Fibroblast of lung (primary cell): Measurements from ENCODE around the gene PCDH18. TPM values are rescaled to one million over a fixed set of nuclear protein-coding genes. Genes with fewer than 3 reads are reported as not detected.
A peak's percentile ranks its signal among the peaks of the same experiment; 100 is the strongest.

Experiments
- DNase-seq, 2 donors: peaks; one replicate each; pipeline versions ENCODE4 v3.0.0 to v3.0.0-alpha.2; 2010; ENCODE audit warnings: low read depth in 2 of 2
- H2AFZ ChIP-seq: 2 replicates; pipeline ENCODE4 v1.5.1; 2012; ENCODE audit warnings: low read length, control low read depth, inconsistent platforms
- H3K27ac ChIP-seq: 2 replicates; pipeline ENCODE4 v1.5.1; 2011; ENCODE audit warnings: low read length, control low read depth; ENCODE audit not compliant: insufficient read depth
- H3K27me3 ChIP-seq: 2 replicates; pipeline ENCODE4 v1.5.1; 2011; ENCODE audit warnings: mild to moderate bottlenecking, low read length; ENCODE audit not compliant: control insufficient read depth, insufficient read depth
- H3K36me3 ChIP-seq: 2 replicates; pipeline ENCODE4 v1.5.1; 2011; ENCODE audit warnings: low read length; ENCODE audit not compliant: control insufficient read depth, insufficient read depth
- H3K4me1 ChIP-seq: 2 replicates; pipeline ENCODE4 v1.5.1; 2011; ENCODE audit warnings: low read length; ENCODE audit not compliant: control insufficient read depth, insufficient read depth; ENCODE audit errors: extremely low read depth
- H3K4me2 ChIP-seq: 2 replicates; pipeline ENCODE4 v1.5.1; 2011; ENCODE audit warnings: low read length, control low read depth; ENCODE audit not compliant: insufficient read depth; ENCODE audit errors: extremely low read depth
- H3K4me3 ChIP-seq, 4 experiments: fragments of 200-600 bp in 1 of 4; sonication (generic) in 1 of 4; replicated peaks in 1 of 4; 2 replicates each; pipeline ENCODE4 v1.5.1; 2011 to 2016; ENCODE audit warnings: low read length in 4 of 4, low read depth in 3 of 4, mild to moderate bottlenecking in 3 of 4, control low read depth in 2 of 4, inconsistent platforms in 1 of 4, mixed read lengths in 1 of 4; ENCODE audit not compliant: insufficient read depth in 1 of 4; ENCODE audit errors: control extremely low read depth in 1 of 4
- H3K79me2 ChIP-seq: 2 replicates; pipeline ENCODE4 v1.5.1; 2012; ENCODE audit warnings: mild to moderate bottlenecking, low read length, inconsistent platforms; ENCODE audit not compliant: control insufficient read depth, insufficient read depth
- H3K9ac ChIP-seq: 2 replicates; pipeline ENCODE4 v1.5.1; 2011; ENCODE audit warnings: mild to moderate bottlenecking, low read length, control low read depth; ENCODE audit not compliant: insufficient read depth
- H3K9me3 ChIP-seq: 2 replicates; pipeline ENCODE4 v1.5.1; 2012; ENCODE audit warnings: low read depth, low read length; ENCODE audit not compliant: control insufficient read depth, insufficient read depth
- H4K20me1 ChIP-seq: 2 replicates; pipeline ENCODE4 v1.5.1; 2011; ENCODE audit warnings: low read length; ENCODE audit not compliant: control insufficient read depth, insufficient read depth; ENCODE audit errors: extremely low read depth
- CTCF ChIP-seq, 2 donors: IDR thresholded peaks in 1 of 2; conservative IDR thresholded peaks in 1 of 2; 1 replicate in 1 of 2; 2 replicates in 1 of 2; pipeline ENCODE4 v1.5.1; 2011 to 2012; ENCODE audit warnings: low read length in 2 of 2, control low read depth in 1 of 2, inconsistent platforms in 1 of 2, low read depth in 1 of 2, mild to moderate bottlenecking in 1 of 2
- EZH2 ChIP-seq: IDR thresholded peaks from 2 replicates; pipeline ENCODE4 v1.5.1; 2012; ENCODE audit warnings: low read length, control low read depth, mild to moderate bottlenecking; ENCODE audit errors: missing control alignments
- polyA plus RNA-seq, 2 donors: library from polyadenylated mRNA; depleted of rRNA in 1 of 2; stranded (reverse) in 1 of 2; unstranded in 1 of 2; fragments of >200 nt; gene quantifications; 2 replicates each; pipeline ENCODE4 v1.2.1, GENCODE V29; 2011 to 2012; ENCODE audit warnings: missing spikeins in 1 of 2
- total RNA-seq: library from RNA; depleted of rRNA; stranded (reverse); fragments of >200 nt; gene quantifications from 2 replicates; pipeline ENCODE4 v1.2.1, GENCODE V29; 2014

PCDH18 gene
- total and polyA plus RNA-seq, 2 donors (not counting 1 experiment from before 2014, with no cell fraction given) = 203 to 542 TPM

- TF ChIP-seq CTCF (conservative IDR thresholded peaks at IDR 0.05 in 1 of 2, IDR thresholded peaks at IDR 0.05 in 1 of 2; ENCODE audit: low read depth in 1 of 2, low read length in 2 of 2) (no peak), EZH2 (no peak)
- Histone ChIP-seq H3K79me2 (peaks cover 83% of the 10 kb centered on the region), H3K9me3 (no peaks in the 10 kb centered on the region), H3K9ac (peak overlapping the region; percentile 48), H3K36me3 (peaks cover 12% of the 10 kb centered on the region), H3K4me2 (peak overlapping the region; percentile 91), H3K27ac (peak overlapping the region; percentile 81), H3K4me3 (peak overlapping the region; percentile 87 to 100 (median 88)), H2AFZ (no peak overlapping the region), H4K20me1 (no peaks in the 10 kb centered on the region), H3K27me3 (no peaks in the 10 kb centered on the region), H3K4me1 (peaks cover 16% of the 10 kb centered on the region)
- peak in 1 of 2 donors; percentile 12 for DNase-seq
Observed at GRCh38 chr4:137529432-137529831, 2.9 kb downstream of the PCDH18 start.

- Histone ChIP-seq H2AFZ (no peak overlapping the region), H3K9me3 (no peaks in the 10 kb centered on the region), H3K9ac (no peak overlapping the region), H4K20me1 (no peaks in the 10 kb centered on the region), H3K4me1 (peaks cover 20% of the 10 kb centered on the region), H3K4me3 (peak overlapping the region; percentile 87 to 100 (median 88)), H3K27me3 (no peaks in the 10 kb centered on the region), H3K79me2 (peaks cover 91% of the 10 kb centered on the region), H3K36me3 (peaks cover 15% of the 10 kb centered on the region), H3K27ac (peak overlapping the region; percentile 81), H3K4me2 (peak overlapping the region; percentile 91)
- TF ChIP-seq CTCF (conservative IDR thresholded peaks at IDR 0.05 in 1 of 2, IDR thresholded peaks at IDR 0.05 in 1 of 2; ENCODE audit: low read depth in 1 of 2, low read length in 2 of 2) (no peak), EZH2 (no peak)
- peak in 1 of 2 donors; percentile 9 for DNase-seq
Observed at GRCh38 chr4:137528673-137529072, 3.6 kb downstream of the PCDH18 start.

- Histone ChIP-seq H3K36me3 (peaks cover 19% of the 10 kb centered on the region), H3K27me3 (no peaks in the 10 kb centered on the region), H3K79me2 (peaks cover 98% of the 10 kb centered on the region), H3K4me3 (peak overlapping the region; percentile 87 to 100 (median 88)), H3K4me2 (peak overlapping the region; percentile 91), H3K4me1 (peaks cover 19% of the 10 kb centered on the region), H3K9ac (no peak overlapping the region), H3K9me3 (no peaks in the 10 kb centered on the region), H4K20me1 (no peaks in the 10 kb centered on the region), H2AFZ (no peak overlapping the region), H3K27ac (no peak overlapping the region)
- no peak for DNase-seq
- TF ChIP-seq CTCF (conservative IDR thresholded peaks at IDR 0.05 in 1 of 2, IDR thresholded peaks at IDR 0.05 in 1 of 2; ENCODE audit: low read depth in 1 of 2, low read length in 2 of 2) (no peak), EZH2 (no peak)
Observed at GRCh38 chr4:137526681-137527080, 5.6 kb downstream of the PCDH18 start.
